ENCODE data around the gene GLIS1.

The GLIS1 gene

GRCh38 chr1:53590531-53591515 lies 148.1 kb downstream of the GLIS1 start:
- TF ChIP-seq CTCF (IDR thresholded peaks at IDR 0.05; ENCODE audit: extremely low read depth, insufficient read depth, missing control alignments), result no peak
- in situ Hi-C loops (cut with MboI; ENCODE audit: low pct_unique_long_range_greater_than_20kb, low sequenced_read_pairs, unreplicated experiment), result no loop called here
- no peak for DNase-seq (ENCODE audit: low spot score)

GRCh38 chr1:53590104-53590503 lies 148.9 kb downstream of the GLIS1 start:
- TF ChIP-seq CTCF (IDR thresholded peaks at IDR 0.05; ENCODE audit: extremely low read depth, insufficient read depth, missing control alignments), result no peak
- no peak for DNase-seq (ENCODE audit: low spot score)
- in situ Hi-C loops (cut with MboI; ENCODE audit: low pct_unique_long_range_greater_than_20kb, low sequenced_read_pairs, unreplicated experiment), result no loop called here

- in situ Hi-C loops (cut with MboI; ENCODE audit: low pct_unique_long_range_greater_than_20kb, low sequenced_read_pairs, unreplicated experiment), result no loop called here
- DNase-seq (ENCODE audit: low spot score), result no peak
- TF ChIP-seq CTCF (IDR thresholded peaks at IDR 0.05; ENCODE audit: extremely low read depth, insufficient read depth, missing control alignments), result no peak
Measured at GRCh38 chr1:53589043-53589887, 149.7 kb downstream of the GLIS1 start.

GRCh38 chr1:53588053-53588779 lies 150.7 kb downstream of the GLIS1 start:
- DNase-seq (ENCODE audit: low spot score), result no peak
- in situ Hi-C loops (cut with MboI; ENCODE audit: low pct_unique_long_range_greater_than_20kb, low sequenced_read_pairs, unreplicated experiment), result no loop called here
- TF ChIP-seq CTCF (IDR thresholded peaks at IDR 0.05; ENCODE audit: extremely low read depth, insufficient read depth, missing control alignments), result no peak

- no peak for TF ChIP-seq CTCF (IDR thresholded peaks at IDR 0.05; ENCODE audit: extremely low read depth, insufficient read depth, missing control alignments)
- in situ Hi-C loops (cut with MboI; ENCODE audit: low pct_unique_long_range_greater_than_20kb, low sequenced_read_pairs, unreplicated experiment), result no loop called here
- DNase-seq (ENCODE audit: low spot score), result no peak
Measured at GRCh38 chr1:53587252-53587988, 151.5 kb downstream of the GLIS1 start.

Data from GM13977 (cell line).